NCI-H1694 treated with DMSO at 0.1 percent for 48 hours (cell line): Measurements from ENCODE around the gene DOCK3.
A peak's percentile ranks its signal among the peaks of the same experiment; 100 is the strongest.
"Not testable (repeated sequence)": the region's sequence is repeated elsewhere in the genome, so short reads cannot be mapped to it uniquely, and the experiment has no call there.

Source experiments
- DNase-seq: peaks from one replicate; lab custom pipeline; 2025; lab: John Stamatoyannopoulos, UW

DOCK3 gene

GRCh38 chr3:50806031-50806430 is 131.3 kb downstream of the DOCK3 start:
- no peak for DNase-seq

GRCh38 chr3:50806806-50807205 is 132.1 kb downstream of the DOCK3 start:
- DNase-seq: no peak

- no peak for DNase-seq
These were observed 132.5 kb downstream of the DOCK3 start for GRCh38 chr3:50807266-50807665.

- DNase-seq: no peak
These were observed 137.2 kb downstream of the DOCK3 start for GRCh38 chr3:50811893-50812292.

- DNase-seq: no peak
These were observed 141.1 kb downstream of the DOCK3 start for GRCh38 chr3:50815844-50816243.

DNA sequence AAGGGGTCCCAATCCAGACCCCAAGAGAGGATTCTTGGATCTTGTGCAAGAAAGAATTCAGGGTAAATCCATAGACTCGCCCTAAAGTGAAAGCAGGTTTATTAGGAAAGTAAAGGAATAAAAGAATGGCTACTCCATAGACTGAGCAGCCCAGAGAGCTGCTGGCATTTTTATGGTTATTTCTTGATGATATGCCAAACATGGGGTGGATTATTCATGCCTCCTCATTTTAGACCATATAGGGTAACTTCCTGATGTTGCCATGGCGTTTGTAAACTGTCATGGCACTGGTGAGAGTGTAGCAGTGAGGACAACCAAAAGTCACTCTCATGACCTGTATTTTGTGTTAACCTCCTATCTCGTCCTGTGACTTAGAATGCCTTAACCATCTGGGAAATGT is 142.2 kb downstream of the DOCK3 start:
- DNase-seq: no peak

DNA sequence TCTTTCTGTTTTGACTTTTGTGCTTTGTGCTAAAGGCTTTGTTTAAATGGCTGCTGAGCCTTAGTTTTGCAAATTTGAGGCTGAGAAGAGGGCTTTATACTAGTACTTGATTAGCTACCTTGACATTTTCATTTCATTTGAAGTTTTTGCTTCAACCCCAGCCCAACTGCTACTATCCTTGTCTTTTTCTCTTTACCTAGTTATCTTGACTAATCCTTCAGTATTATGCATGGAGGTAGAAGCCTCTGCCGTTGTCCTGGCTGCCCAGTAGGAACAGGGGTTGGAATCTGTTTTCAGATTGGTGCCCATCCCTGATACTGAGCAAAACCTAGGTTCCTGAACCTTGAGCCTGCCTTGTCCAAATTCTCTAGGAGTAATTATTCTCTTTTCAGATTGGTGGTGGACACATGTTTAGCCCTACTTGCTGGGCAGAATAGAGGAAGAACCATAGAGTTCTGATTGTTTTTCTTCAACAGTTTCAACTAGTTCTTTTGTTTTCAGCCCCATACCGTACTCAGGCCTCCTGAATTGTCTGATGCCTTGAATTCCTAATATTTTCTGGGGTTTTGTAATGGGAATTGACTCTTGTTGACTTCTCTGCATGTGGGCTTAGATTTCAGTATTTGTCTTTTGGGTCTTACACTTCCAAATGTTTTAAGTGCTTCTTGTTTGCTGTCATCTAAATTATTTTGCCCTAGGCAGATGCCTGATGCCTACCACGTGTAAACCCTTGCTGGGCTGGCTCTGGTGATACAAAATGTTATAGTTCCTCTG is 143.2 kb downstream of the DOCK3 start:
- no peak for DNase-seq

DNA sequence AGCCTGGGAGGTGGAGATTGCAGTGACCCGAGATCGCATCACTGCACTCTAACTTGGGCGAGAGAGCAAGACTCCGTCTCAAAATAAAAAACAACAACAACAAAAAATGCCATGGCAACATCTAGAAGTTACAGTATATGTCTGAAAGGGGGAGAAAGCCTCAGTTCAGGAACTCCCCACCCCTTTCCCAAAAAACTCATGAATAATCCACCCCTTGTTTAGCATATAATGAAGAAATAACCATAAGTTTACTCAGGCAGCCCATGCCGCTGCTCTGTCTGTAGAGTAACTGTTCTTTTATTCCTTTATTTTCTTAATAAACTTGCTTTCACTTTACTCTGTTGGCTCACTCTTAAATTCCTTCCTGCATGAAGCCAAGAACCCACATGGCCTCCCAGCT is 145.2 kb downstream of the DOCK3 start:
- DNase-seq: no peak

- no peak for DNase-seq
These were observed 151.1 kb downstream of the DOCK3 start for GRCh38 chr3:50825841-50826240.

DNA sequence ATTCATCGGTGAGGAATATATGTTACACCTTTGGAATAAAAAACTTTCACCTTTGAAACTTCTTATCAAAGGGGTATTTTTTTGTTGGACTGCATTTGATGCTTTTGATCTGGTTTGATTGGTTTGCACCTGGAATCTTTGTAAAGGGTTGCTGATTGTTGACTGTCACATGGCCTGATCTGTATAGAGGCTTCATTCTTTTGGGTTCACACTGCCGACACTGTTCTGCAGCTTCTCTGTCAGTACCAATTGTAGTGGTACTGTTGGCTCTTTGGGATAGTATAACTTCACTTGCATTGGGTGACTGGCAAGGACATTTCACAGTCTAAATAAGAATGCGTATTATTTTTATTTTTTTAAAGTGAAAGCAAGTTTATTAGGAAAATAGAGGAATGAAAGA is 155.7 kb downstream of the DOCK3 start:
- DNase-seq: no peak

- not testable (repeated sequence) for DNase-seq
These were observed 156.3 kb downstream of the DOCK3 start for GRCh38 chr3:50831009-50831408.

DNA sequence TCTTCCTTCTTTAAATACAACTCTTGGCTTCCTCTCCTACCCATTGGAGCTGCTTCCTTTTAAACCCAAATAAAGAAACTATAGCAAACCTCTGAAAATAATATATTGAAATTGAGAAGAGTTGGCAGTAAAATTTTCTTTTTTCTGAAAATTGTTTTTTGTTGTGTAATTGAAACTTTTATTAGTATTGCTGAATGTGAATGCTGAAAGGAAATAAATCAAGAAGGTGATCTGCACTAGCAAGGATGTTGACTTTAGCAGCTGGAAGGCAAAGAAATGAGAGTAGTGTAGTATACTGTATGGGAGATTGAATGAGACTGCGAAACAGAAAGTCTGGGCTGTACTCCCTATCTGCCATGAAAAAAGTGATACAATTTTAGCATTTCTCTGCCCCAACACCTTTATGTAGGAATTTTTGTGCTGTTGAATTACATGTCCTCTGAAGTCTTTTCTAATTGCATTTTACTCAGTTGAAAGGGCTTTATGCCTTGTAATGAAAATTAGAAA is 166.3 kb downstream of the DOCK3 start:
- DNase-seq: no peak

GRCh38 chr3:50848308-50848707 is 173.6 kb downstream of the DOCK3 start:
- DNase-seq: no peak

GRCh38 chr3:50850639-50851511 is 176.1 kb downstream of the DOCK3 start:
- no peak for DNase-seq

GRCh38 chr3:50853936-50854335 is 179.2 kb downstream of the DOCK3 start:
- DNase-seq: no peak

DNA sequence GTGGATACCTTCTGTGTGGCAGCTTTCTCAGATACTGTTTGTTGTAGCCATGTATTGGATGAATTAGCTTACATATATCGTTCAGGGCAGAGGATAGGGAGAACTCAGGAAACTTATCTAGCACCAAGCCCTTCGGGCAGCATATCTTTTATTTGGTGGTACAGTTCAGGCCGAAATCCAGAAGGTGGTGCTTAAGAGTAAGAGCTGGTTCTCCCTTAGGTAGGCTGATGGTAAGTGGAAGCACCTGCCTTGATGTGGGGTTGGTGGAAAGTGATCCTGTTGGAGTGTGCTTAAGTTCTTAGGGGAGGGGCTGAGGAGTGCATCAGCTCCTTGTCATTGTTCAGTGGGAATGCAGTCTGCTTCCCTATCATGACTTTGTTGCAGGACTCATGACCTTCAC is 187.5 kb downstream of the DOCK3 start:
- no peak for DNase-seq

DNA sequence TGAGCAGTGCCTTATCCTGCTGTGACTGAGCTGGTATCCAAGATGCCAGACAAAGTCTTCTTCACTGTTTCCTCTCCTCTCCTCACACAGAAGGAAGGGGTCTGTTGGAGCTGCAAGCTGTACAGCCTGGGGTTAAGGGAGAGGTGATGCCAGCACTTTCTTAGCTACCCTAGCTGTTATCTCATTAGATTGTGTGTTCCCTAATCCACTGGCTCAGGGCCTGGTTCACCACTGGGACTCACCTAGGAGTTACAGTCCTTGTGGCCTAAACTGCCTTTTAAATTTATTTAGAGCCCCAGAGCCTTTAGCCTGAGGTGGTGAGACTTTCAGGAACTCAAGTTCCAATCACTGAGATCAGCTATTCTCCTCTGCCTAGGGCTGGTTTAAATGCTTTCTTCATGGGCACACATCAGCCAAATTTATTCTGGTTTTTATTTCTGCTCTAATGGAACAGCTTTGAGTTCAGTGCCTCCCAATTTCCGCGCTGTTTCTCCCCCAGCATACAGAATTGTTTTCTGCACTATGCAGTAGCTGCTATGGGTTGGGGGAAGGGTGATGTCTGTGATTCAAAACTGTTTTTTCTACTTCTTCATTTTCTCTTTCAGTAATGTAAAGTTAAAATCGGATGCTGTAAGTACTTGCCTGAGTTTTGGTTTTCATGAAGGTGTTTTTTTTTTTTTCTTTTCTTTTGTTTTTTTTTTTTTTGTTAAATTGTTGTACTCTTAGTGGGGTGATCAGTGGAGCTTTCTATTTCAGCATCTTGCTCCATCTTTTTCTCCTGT is 198.8 kb downstream of the DOCK3 start:
- no peak for DNase-seq

DNA sequence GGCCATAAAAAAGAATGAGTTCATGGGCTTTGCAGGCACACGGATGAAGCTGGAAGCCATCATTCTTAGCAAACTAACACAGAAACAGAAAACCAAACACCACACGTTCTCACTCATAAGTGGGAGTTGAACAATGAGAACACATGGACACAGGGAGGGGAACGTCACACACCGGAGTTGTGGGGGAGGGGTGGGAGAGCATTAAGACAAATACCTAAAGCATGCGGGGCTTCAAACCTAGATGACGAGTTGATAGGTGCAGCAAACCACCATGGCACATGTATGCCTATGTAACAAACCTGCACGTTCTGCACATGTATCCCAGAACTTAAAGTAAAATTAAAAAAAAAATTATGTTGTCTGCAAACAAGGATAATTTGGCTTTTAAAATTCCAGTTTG is 200.1 kb downstream of the DOCK3 start:
- DNase-seq: not testable (repeated sequence)

DNA sequence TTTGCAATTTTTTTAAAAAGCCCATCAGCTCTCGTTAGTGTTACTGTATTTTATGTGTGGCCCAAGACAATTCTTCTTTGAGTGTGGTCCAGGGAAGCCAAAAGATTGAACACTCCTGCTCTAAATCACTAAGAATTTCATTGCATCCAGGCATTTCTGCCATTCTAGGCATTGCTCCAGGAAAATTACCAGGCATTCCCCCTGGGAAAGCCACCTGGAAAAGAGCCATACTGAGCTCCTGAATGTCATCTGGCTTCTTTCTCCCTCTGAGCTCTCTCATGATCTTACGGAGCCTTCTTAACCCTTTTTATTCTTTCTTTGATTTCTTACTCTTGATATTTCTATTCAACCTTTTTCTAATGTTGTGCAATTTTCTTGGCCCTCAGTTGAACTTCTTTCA is 202.2 kb downstream of the DOCK3 start:
- DNase-seq: peak; percentile 32

DNA sequence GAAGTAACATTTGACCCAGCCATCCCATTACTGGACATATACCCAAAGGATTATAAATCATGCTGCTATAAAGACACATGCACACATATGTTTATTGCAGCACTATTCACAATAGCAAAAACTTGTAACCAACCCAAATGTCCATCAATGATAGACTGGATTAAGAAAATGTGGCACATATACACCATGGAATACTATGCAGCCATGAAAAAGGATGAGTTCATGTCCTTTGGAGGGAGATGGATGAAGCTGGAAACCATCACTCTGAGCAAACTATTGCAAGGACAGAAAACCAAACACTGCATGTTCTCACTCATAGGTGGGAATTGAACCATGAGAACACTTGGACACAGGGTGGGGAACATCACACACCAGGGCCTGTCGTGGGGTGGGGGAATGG is 208.0 kb downstream of the DOCK3 start:
- DNase-seq: not testable (repeated sequence)

GRCh38 chr3:50883755-50884154 is 209.0 kb downstream of the DOCK3 start:
- DNase-seq: no peak
